ENCODE measurements around the gene PPIAL4G.
"Not testable (repeated sequence)": the region's sequence is repeated elsewhere in the genome, so short reads cannot be mapped to it uniquely, and the experiment has no call there.

PPIAL4G gene

DNA sequence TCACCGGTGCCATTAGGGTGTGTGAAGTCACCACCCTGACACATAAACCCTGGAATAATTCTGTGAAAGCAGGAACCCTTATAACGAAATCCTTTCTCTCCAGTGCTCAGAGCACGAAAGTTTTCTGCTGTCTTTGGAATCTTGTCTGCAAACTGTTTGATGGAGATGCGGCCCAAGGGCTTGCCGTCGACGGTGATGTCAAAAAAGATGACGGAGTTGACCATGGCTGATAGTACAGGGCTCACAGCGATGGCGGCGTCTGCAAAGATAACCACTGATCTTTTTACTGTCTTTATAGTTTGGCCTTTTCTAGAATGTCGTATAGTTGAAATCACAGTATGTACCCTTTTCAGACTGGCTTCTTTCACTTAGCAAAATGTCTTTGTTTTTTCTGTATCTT lies at the start of gene PPIAL4G:
Gene PPIAL4G (minus strand): TSS at position 274 of the 400 bp plus-strand sequence. CDS start 50 bp downstream, at position 224.
- in situ Hi-C loops (cut with HindIII; ENCODE audit: low sequenced_read_pairs), result not testable (repeated sequence)

GRCh38 chr1:148532158-148532557 lies 49.1 kb upstream of the PPIAL4G start:
- in situ Hi-C loops (cut with HindIII; ENCODE audit: low sequenced_read_pairs), result not testable (repeated sequence)

- in situ Hi-C loops (cut with HindIII; ENCODE audit: low sequenced_read_pairs), result not testable (repeated sequence)
These were observed 46.0 kb upstream of the PPIAL4G start for GRCh38 chr1:148529101-148529567.

GRCh38 chr1:148528591-148528990 lies 45.5 kb upstream of the PPIAL4G start:
- in situ Hi-C loops (cut with HindIII; ENCODE audit: low sequenced_read_pairs), result not testable (repeated sequence)

GRCh38 chr1:148526587-148526986 lies 43.5 kb upstream of the PPIAL4G start:
- in situ Hi-C loops (cut with HindIII; ENCODE audit: low sequenced_read_pairs), result not testable (repeated sequence)

DNA sequence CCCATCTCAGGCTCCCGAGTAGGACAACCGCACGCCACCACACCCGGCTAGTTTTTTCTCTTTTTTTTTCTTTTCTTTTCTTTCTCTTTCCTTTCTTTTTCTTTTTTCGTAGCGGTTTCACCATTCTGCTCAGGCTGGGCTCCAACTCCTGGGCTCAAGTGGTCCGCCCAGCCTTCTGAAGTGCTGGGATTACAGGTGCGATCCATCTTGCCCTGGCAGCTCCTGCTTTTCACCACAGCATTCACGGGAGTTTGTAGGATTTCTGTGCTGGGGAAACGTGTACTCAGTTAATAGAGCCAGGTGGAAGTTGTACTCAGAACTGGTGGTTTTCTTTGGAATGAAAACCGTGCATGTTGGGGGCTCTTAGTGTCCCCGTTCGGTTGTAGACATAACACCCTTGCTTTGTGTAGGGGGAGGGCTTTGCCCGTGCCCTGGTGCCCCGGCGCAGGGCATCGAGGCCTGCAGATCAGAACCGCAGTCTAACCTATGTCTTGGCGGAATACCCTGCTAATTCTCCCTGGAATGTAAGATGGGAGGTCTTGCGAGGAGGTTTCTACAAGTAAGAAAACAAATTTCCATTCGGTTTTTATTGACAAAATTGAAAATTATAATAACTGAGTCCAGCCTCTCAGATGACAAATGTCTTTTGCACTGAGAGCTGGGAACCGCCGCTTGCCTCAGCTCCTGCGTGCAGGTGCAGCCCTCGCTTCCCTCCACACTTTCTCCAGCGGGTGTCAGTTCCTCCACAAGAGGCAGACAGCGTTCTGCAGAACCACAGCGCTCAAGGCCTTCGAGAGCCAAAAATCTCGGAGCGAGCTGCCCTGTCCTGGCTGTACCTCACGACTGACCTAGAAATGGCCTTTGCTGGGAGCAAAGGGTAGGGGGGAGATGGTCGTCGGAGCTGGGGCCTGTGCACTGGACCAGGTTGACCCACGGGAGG lies 40.4 kb upstream of the PPIAL4G start:
- in situ Hi-C loops (cut with HindIII; ENCODE audit: low sequenced_read_pairs), result not testable (repeated sequence)

GRCh38 chr1:148522561-148523204 lies 39.6 kb upstream of the PPIAL4G start:
- in situ Hi-C loops (cut with HindIII; ENCODE audit: low sequenced_read_pairs), result not testable (repeated sequence)

DNA sequence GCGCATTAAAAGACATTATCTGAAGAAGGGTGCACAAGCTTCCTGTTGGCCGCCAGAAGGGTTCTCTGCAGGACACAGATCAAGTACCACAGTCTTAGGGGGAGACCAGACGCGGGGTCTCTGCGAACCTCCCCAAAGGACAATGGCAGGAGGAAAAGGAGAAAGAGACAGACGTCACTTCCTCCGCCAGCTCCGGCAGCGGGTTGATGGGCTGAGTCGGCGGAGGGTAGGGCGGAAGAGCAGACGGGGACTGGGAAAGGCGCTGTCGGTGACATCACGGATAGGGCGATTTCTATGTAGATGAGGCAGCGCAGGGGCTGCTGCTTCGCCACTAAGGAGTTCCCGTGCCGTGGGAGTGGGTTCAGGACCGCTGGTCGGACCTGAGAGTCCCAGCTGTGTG lies 39.0 kb upstream of the PPIAL4G start:
- in situ Hi-C loops (cut with HindIII; ENCODE audit: low sequenced_read_pairs), result not testable (repeated sequence)

DNA sequence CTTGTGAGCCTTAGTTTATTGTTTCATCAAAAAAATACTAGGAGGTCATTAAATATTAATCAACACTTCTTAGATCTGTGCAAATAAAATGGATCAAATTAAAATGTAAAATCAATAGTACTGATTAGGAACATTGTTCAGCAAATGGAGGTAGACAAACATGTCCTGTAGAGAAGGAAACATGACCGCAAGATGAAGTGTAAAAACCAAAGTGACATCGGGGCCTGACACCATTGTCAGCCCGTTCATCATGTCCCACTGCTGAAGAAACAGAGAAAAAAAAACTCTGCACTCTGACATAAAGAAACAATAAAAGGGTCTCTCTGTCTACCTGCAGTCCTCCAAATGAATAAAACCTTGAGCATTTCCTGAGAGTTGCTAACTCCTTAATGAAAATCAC lies 31.2 kb upstream of the PPIAL4G start:
- in situ Hi-C loops (cut with HindIII; ENCODE audit: low sequenced_read_pairs), result not testable (repeated sequence)

- in situ Hi-C loops (cut with HindIII; ENCODE audit: low sequenced_read_pairs), result not testable (repeated sequence)
These were observed 29.6 kb upstream of the PPIAL4G start for GRCh38 chr1:148512571-148513184.

DNA sequence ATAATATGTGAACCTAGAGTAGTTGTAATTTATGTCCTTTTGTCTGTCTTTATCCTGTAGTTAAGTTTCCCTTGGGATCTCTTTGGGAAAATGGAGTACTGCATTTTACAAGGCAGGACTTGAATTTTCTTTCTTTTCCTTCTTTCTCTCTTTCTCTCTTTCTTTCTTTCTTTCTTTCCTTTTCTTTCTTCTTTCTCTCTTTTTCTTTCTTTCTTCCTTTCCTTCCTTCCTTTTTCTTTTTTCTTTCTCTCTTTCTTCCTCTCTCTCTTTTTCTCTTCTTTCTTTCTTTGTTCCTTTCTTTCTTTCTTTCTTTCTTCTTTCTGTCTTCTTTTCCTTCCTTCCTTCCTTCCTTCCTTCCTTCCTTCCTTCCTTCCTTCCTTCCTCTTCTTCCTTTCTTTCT lies 10.8 kb upstream of the PPIAL4G start:
- in situ Hi-C loops (cut with HindIII; ENCODE audit: low sequenced_read_pairs), result not testable (repeated sequence)

DNA sequence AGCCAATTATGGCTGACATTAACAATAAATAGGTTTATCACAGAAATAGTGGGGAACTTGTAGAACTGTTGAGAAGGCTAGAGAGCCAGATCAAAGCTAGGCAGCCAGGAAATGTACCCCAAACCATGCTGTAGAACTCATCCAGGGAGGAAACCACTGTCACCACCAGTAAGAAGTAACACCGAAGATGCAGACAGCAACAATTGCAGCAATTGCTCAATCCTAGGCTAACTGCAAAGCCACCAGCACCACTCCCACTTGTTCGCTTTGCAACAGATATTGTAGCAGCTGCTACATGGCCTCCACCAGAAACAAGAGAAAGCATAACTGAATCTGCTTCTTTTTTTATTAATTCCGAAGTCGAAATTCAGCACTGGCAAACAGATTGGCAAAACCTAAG lies 2.0 kb downstream of the PPIAL4G start:
- in situ Hi-C loops (cut with HindIII; ENCODE audit: low sequenced_read_pairs), result not testable (repeated sequence)

- in situ Hi-C loops (cut with HindIII; ENCODE audit: low sequenced_read_pairs), result not testable (repeated sequence)
These were observed 23.4 kb downstream of the PPIAL4G start for GRCh38 chr1:148459694-148460093.

- in situ Hi-C loops (cut with HindIII; ENCODE audit: low sequenced_read_pairs), result not testable (repeated sequence)
These were observed 24.1 kb downstream of the PPIAL4G start for GRCh38 chr1:148458901-148459581.

DNA sequence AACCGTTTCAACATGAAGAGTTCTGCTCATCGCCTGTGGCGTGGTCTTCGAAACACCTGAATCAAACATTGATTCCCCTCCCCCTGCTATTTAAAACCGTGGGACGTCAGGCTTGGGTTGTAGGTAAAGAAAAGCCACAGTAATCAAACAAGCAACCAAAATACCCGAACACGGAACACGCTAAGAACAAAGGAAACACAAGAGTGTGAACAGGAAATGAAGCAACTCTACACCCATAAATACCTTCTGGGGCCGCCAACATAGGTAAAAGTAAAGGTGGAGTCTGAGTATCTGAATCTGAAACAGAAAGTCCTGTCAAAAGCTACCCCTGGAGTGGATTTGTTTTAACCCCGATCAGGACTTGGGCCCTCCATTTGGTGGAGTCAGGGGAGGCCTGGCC lies 24.7 kb downstream of the PPIAL4G start:
- in situ Hi-C loops (cut with HindIII; ENCODE audit: low sequenced_read_pairs), result not testable (repeated sequence)

- in situ Hi-C loops (cut with HindIII; ENCODE audit: low sequenced_read_pairs), result not testable (repeated sequence)
These were observed 30.3 kb downstream of the PPIAL4G start for GRCh38 chr1:148452845-148453244.

- in situ Hi-C loops (cut with HindIII; ENCODE audit: low sequenced_read_pairs), result not testable (repeated sequence)
These were observed 43.3 kb downstream of the PPIAL4G start for GRCh38 chr1:148439654-148440325.

GRCh38 chr1:148435406-148435805 lies 47.7 kb downstream of the PPIAL4G start:
- in situ Hi-C loops (cut with HindIII; ENCODE audit: low sequenced_read_pairs), result no loop called here

GRCh38 chr1:148434832-148435231 lies 48.3 kb downstream of the PPIAL4G start:
- in situ Hi-C loops (cut with HindIII; ENCODE audit: low sequenced_read_pairs), result no loop called here

GRCh38 chr1:148432916-148433317 lies 50.2 kb downstream of the PPIAL4G start:
- in situ Hi-C loops (cut with HindIII; ENCODE audit: low sequenced_read_pairs), result not testable (repeated sequence)

All from DLD1 (cell line).